GM19397 (cell line): Measurements from ENCODE around the gene TMEM37.
A peak's percentile ranks its signal among the peaks of the same experiment; 100 is the strongest.

Source experiments
- ATAC-seq: cut with Tn5 transposase; IDR thresholded peaks from one replicate; pipeline ENCODE4 v1.9.1; 2021; ENCODE audit warnings: mild to moderate bottlenecking, moderate library complexity; ENCODE audit not compliant: unreplicated experiment

TMEM37 gene

DNA sequence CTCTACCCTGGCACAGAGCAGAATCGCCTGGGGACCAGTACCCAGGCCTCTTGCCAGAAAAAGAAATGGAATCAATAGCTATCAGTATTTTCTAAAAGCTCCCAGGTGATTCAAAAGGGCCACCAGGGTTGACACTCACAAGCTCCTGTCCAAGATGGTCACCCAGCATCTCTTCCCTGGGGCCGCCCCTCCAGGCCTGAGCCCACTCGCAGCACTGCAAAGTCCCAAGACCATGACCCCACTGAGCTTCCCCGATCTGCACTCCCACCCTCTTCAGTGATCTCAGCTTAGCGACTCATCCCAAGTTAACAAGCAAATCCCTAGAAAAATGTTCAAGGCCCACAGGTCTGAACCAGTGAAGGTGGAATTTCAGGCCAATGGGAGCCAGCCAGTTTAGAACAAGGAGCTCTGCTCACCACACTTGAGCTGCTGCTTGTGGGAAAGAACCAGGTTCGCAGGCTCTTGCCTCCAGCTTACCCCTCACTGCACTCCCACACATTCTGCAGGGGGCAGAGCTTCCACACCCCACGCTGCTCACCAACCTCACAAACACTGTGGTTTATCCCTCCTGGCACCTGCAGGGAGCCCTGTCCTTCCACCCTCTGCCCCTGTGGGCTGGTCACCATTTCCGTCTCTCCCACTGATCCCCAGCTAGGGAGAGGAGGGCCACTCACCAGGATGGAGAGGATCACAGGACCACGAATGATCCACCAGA, 19.8 kb downstream of the TMEM37 start:
- ATAC-seq: no peak

DNA sequence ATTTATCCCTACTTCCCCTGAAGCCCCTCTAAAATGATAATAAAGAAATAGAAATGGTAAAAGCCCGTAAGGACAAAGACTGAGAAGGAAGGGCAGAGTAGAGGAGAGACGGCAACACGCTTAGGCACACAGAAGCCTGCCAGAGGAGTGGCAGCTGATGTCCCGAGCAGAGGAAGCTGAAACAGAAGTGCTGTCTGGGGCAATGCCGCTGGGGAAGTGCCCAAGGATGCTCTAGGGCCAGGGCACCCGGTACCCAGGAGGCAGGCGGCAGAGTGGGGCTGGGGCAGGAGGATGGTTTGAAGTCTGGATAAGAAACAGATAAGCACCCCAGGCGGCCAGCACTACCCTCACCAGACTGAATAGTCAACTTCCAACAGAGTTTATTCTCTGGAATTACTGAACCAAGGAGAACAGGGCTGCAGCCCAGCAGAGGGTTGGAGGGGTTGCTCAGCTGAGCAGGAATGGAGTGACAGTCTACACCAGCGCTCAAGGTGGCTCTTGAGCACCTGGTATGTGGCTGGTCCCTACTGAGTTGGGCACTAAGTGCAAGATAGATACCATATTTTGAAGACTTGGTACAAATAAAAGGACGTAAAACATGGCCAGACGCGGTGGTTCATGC, 22.4 kb downstream of the TMEM37 start:
- ATAC-seq: no peak

DNA sequence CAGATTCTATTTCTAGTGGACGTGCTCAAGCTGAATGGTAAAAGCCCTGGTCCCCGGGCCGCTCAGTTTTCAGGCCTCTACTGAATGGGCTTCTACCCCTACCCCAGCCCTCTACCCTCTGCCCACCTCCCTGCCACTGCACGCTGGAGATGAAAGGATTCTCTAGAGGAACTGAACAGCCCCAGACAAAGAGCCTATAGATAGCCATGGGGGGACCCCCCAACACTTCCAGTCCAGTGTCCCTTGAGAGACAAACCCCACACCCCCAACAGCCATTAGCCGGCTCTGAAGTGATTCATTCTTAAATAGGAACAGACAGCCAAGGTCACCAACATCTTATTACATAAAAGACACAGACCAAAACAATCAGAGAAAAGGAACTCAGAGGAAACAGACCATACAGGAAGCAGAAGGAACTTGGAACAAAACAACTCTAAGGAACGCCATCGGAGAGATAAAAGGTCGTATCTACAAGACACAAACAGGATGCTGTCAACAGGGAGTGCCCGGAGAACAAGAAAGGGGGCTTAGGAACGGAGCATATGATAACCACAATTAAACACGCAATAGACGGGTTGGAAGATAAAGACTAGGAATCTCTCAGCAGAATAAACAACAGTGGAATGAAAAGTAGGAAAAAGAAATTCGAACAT, 23.5 kb downstream of the TMEM37 start:
- peak; percentile 53 for ATAC-seq

DNA sequence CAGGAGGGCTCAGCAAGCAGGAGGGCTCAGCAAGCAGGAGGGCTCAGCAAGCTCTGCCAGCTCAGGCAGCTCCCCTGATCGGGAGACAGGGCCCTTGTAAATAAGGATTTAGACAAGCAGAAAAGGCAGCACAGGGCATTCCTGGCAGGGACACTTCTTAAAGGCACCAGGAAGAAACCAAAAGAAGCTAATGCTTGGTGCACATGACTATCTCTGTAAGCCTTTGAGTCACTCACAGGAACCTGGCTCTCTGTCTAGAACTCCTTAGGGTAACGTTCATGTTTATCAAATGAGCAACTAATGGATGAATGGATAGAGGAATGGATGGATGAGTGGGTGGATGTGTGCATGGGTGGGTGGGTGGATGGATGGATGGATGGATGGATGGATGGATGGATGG, 28.4 kb downstream of the TMEM37 start:
- no peak for ATAC-seq

DNA sequence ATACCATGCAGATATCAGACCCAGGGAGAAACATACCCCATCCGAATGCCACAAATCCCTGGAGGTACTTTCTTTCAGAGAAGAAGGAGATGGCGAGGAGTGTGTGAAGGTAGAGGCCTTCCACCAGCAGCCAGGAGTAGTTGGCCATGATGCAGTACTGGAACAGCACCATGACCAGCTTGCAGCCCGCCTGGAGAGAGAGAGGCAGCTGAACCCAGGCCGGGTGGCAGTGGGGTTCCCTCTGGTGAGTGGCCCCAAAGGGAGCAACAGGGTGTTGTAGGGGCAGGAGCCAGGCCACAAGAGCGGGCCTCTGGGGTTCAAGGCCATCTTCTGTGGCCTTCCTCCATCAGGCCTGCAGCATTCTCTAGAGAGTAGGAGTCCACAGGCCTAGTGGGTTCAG, 30.2 kb downstream of the TMEM37 start:
- ATAC-seq: no peak

DNA sequence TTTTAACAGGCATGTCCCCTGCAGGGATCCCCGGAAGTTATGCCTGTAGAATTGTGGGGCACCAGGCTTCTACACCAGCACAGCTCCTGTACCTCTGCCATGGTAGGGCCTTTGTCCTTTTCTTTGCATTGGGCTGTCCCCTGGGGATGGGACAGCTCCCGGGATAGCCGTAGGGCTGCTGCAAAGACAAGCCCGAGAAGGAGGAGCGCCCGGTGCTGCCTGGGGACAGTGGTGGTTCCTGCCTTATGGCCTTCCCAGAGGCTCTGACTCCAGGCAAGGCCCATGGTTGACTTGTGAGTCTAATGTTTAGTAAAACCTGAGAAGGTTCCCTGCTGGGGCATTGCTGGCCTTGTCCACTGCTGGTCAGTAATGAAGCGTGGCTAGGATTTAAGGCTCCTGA, 30.9 kb downstream of the TMEM37 start:
- ATAC-seq: no peak

DNA sequence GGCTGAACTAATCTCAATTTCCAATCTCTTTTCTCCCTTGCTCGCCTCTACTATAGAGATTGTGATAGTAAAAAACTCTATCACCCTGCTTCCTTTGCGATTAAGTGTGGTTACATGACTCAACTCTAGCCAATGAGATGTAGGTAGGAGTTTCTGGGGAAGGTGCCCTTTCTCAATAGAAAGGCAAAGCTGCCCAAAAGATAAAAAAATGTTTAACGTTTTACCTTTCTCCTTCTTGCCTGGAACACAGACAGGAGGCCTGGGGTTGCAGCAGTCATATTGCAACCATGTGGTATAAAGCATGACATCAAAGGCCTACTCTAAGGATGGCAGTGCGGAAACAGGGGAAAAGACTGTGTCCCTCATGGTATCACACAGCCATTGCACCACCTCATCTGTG, 31.5 kb downstream of the TMEM37 start:
- no peak for ATAC-seq

DNA sequence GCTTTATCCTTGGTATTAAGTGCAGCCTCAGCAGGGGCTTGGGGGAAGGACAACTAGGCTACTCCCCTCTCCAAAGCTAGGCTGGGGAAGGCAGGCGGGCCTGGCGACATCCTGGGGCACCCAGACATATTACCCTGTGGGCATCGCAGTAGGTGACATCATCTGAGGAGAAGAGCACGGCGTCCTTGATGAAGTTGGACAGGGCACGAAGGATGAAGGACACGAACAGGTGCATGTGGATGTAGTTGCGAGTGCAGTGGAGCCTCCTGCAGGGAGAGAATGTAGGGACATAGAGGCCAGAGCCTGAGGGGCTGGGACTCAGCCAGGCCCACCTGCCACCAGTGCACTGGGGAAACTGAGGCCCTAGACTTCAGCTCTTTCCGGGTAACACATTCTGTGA, 32.3 kb downstream of the TMEM37 start:
- no peak for ATAC-seq

DNA sequence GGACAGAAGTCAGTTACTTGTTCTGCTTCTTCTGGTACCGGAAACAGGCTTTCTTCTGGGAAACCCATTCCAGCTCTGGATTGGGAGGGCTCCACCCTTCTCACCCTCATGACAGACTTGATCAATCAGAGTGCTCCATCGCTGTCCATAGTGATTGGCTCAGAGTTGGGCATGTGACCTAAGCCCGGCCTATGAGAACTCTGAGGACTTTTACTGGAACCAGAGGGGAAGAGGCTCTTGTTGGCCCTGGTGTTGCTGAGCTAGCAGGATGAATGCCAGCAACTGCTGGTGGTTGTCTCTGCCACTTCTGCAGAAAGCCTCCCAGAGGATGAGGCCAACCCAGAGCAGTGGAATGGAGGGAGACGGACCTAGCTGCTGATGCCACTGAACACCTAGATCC, 33.3 kb downstream of the TMEM37 start:
- no peak for ATAC-seq

DNA sequence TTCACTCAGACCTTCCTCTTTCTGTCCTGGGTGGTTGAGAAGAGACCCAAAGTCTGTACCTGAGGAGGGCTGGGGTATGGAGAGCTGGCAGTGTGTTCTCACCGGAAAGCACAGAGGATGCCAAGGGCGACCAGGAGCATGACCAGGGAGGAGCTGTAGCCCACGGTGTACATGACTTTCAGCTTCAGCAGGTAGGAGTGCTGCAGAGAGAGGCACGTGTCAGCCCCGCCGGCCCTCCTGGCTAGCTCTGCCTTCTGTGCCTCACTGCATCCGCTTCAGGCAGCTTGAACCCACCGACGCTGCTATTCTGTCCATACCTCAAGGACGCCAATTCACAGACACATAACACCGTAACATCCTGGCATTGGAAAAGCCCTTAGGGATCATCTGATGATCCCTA, 34.0 kb downstream of the TMEM37 start:
- no peak for ATAC-seq

DNA sequence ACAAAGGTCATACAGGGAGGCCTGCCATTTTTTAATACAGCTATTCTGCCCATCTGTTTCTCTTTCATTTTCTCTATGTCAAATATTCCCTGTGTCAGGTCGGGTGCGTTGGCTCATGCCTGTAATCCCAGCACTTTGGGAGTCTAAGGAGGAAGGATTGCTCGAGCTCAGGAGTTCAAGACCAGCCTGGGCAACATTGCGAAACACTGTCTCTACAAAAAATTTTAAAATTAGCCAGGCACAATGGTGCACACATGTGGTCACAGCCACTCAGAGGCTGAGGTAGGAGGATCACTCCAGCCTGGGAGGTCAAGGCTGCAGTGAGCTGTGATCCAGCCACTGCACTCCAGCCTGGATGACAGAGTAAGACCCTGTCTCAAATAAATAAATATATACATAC, 34.7 kb downstream of the TMEM37 start:
- ATAC-seq: no peak

DNA sequence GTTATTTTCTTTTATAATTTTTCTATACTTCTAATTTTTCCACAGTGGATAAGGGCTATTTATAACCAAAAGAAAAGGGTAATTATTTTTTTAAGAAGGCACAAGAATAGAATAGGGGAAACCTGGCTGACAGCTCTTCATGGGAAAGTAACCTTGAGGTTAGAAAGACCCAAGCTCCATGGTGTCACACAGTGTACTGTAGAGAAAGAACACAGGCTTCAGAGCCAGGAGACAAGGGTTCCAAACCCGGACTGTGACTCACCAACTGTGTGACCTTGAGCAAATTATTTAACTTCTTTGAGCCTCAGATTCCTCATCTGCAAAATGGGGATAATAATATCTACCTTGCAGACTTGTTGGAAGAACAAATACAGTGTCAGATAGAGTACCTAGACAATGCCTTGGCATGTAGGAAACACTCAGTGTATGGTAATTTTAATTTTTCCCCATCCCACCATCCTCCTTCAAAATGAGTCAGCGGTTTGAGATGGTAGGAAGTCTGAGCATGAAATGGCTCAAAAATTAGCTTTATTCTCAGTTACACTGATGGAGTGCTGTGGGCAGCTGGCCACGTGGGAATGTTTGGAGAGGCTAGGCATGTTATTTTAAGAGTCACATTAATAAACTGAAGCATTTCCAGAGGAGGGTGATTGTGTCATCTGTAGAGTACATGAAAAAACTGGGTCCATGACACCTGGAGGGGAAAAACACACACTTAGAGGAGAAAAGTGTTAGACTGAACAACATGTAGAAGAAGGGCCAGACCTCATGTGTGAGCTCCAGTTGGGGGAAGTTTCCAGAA, 36.7 kb downstream of the TMEM37 start:
- ATAC-seq: no peak

DNA sequence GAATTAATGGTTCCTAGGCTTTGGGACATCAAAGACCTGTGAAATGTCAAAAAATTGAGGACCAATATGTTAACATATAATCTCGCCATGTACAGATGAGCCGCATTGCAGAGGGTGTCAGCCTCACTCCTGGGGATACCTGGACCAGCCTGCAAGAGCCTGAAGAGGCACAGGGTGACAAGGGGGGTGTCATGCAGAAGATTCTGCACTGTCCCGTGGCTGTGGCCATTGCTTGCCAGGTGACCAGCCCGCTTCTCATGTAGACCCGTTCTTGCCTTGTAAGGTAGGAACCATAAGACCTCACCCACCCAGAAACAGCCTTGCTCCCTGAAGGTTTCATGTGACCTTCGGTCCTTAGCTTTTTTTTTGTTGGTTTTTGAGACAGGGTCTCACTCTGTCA, 37.5 kb downstream of the TMEM37 start:
- ATAC-seq: no peak

DNA sequence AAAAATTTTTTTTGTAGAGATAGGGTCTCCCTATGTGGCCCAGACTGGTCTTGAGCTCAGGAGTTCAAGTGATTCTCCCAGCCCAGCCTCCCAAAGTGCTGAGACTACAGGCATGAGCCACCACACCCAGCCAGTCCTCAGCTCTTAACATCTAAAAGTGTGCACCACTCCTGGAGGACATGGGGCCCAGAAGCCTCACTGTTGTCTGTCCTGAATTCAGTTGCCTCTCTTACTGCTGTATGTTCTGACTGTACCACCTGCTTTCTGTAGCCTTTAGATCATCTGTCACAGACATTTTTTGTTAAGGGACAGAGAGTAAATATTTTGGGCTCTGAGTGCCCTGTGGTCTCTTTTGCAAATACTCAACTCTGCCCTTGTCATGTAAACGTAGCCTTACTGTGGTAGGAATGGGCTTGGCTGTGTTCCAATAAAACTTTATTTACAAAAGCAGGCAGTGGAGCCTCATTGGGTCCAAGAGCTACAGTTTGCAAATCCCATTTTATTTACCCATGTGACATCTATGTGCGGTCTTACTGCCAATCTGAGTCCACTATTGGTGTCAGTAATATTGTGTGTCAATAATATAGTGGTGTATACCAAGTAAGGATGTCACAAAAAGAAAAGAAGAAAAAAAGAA, 38.1 kb downstream of the TMEM37 start:
- no peak for ATAC-seq

DNA sequence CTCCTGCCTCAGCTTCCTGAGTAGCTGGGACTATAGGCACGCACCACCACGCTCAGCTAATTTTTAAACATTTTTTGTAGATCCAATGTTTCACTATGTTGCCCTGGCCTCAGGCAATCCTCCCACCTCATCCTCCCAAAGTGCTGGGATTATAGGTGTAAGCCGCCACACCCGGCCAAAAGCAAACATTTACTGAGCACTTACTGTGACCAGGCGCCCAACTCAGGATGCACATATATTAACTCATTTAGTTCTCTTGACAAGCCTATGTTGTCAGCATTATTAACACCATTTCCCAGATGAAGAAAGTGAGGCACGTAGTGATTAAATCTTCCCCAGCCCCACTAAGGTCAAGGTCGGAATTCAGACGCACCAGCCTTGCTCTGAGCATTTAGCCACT, 41.1 kb downstream of the TMEM37 start:
- ATAC-seq: no peak

DNA sequence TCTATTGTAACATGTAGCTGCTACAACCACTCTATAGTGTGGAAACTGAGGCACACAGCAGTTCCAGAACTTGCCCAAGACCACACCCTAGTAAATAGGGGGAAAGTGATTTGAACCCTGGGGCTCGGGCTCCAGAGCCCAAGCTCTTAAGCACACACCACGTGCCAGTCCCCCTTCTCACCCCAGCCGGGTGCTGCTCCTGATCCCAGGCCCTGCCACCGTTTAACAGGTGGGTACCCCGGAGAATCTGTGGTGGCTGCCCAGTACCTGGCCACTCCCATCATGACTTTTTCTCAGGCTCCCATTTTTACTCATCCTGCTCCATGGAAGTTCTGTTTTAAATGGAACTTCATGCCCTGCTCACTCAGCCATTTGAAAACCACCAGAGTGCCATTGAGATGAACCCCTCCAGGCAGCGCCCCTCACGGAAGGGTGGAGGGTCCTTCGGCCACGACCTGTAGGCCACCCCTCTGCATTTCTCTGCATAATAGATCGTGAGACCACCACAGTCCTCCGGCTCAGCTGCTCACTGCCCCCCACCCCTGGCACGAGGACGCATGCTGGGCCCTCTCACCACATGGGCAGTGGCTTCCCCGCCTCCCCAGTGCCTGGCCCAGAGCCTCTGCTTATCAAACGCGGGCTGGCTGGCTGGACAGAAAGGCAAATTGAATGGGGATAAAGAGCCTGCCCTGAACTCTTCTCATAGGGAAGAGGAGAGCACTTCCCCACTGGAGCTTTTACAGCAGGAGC, 42.1 kb downstream of the TMEM37 start:
- ATAC-seq: no peak

DNA sequence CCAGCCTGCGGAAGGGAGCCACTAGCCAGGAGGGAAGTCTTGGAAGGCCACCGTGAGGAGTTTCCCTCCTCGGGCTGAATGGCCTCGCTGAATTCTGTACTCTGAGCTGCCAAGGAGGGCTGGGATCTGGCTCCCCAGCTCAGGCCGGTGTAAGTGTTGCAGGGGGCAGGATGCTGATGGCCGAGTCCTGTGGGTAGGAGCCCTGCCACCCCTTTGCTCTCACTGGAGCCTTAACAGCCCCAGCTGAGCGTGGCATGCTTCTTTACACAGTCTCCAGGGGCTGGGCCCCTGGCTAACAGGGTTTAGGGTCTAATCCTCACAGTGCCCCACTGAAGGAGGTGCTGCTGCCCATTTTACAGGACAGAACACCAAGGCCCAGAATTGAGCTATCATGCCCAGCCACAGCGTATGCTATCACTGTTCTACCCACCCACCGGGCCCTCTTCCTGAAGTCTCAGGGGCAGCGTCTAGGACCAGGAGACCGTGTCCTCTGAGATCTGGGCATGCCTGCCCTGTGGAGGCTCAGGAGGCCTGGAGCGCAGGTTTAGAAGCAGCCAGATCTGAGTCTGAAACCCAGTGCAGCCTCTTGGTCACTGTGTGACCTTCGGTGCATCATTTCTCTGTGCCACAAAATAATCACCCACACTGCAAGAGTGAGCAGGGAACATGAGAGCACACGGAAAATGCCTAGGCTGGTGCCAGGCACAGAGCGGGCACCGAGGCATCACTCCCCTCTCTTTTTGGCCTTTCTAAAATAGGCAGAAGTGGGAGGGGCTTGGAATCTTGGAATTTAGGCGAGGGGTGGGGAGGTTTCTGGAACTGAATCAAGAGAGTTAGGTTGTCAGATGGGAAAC, 42.9 kb downstream of the TMEM37 start:
- ATAC-seq: no peak

DNA sequence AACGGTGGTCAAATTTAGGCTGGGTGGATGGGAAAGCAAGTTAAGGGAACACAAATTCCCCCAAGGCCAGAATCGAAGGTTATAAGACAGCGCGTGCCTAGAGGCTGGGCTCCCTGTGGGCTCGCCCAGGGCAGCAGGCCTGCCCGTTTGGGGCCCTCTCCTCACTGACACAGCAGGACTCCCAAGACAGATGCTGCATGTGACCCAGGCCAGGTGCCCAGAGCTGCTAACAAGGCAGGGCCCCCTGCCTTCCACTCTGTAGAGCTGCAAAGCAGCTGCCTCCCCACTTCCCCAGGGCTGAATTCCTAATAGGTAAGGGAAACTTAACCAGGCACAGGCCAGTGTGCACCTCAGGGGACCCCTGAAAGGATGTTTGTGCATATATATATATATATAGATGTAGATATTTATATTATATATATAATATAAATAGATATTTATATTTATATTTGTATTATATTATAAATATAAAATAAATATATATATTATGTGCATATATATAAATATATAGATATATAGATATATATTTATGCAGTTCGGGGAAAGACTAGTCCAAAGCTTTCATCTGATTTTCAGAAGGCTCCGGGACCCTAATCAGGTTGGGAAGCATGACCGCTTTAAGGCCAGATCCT, 43.7 kb downstream of the TMEM37 start:
- no peak for ATAC-seq

DNA sequence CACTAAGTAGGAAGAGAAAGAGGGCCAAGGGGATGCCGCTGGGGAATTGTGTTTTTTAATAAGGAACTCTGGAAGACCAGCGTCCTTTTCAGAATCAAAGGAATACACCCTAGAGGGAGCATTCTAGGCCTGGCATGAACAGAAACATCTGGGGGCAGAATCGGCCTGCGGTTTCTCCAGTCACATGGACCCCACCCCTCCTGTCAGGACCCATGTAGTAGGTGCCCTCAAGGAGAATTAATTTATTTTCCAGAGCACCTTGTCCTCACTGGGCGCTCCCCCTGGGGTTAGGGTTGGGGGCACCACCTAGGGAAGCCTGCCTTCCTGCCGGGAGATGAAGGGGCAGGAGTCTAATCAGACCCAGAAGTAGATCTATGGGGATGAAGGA, 44.2 kb downstream of the TMEM37 start:
- ATAC-seq: no peak
